KMS-11 (cell line): ENCODE data around the gene TMEM37.

ENCODE experiments used
- H2AFZ ChIP-seq: fragments of 200-600 bp; sonication (generic); 2 replicates; pipeline ENCODE4 v1.6.1; 2016; ENCODE audit warnings: antibody characterized with exemption, mixed run types, low read depth
- H3K27ac ChIP-seq: fragments of 200-600 bp; sonication (generic); 2 replicates; pipeline ENCODE4 v1.6.1; 2016; ENCODE audit warnings: mild to moderate bottlenecking, mixed run types
- H3K27me3 ChIP-seq: fragments of 200-600 bp; sonication (generic); 2 replicates; pipeline ENCODE4 v1.6.1; 2017; ENCODE audit warnings: mild to moderate bottlenecking, low read depth, mixed run types, moderate library complexity; ENCODE audit not compliant: insufficient read depth
- H3K36me3 ChIP-seq: fragments of 200-600 bp; sonication (generic); 2 replicates; pipeline ENCODE4 v1.6.1; 2017; ENCODE audit warnings: mild to moderate bottlenecking, mixed run types; ENCODE audit not compliant: insufficient read depth
- H3K4me1 ChIP-seq: fragments of 200-600 bp; sonication (generic); 2 replicates; pipeline ENCODE4 v1.6.1; 2016; ENCODE audit warnings: mild to moderate bottlenecking, low read depth, mixed run types; ENCODE audit not compliant: poor library complexity, severe bottlenecking
- H3K4me2 ChIP-seq: fragments of 200-600 bp; sonication (generic); 2 replicates; pipeline ENCODE4 v1.7.0; 2016; ENCODE audit warnings: mild to moderate bottlenecking, mixed run types
- H3K4me3 ChIP-seq: fragments of 200-600 bp; sonication (generic); IDR thresholded peaks from 2 replicates; pipeline ENCODE4 v1.6.1; 2017; ENCODE audit warnings: low read depth, low read length, mixed read lengths; ENCODE audit not compliant: insufficient read depth
- H3K79me2 ChIP-seq: fragments of 200-600 bp; sonication (generic); 2 replicates; pipeline ENCODE4 v1.6.1; 2016; ENCODE audit warnings: low read depth, mixed run types; ENCODE audit not compliant: insufficient read depth
- H3K9ac ChIP-seq: fragments of 200-600 bp; sonication (generic); 2 replicates; pipeline ENCODE4 v1.6.1; 2016; ENCODE audit warnings: mild to moderate bottlenecking, mixed run types
- H4K20me1 ChIP-seq: fragments of 200-600 bp; sonication (generic); 2 replicates; pipeline ENCODE4 v1.6.1; 2016; ENCODE audit warnings: mild to moderate bottlenecking, mixed run types; ENCODE audit not compliant: insufficient read depth
- TF ChIP-seq, protein P1 (sequence below): fragments of 200-600 bp; sonication (generic); conservative IDR thresholded peaks from 2 replicates; pipeline ENCODE4 v1.6.1; 2017; ENCODE audit warnings: low read depth, mild to moderate bottlenecking, antibody characterized with exemption, low read length, moderate library complexity, mixed read lengths

TMEM37 gene

DNA sequence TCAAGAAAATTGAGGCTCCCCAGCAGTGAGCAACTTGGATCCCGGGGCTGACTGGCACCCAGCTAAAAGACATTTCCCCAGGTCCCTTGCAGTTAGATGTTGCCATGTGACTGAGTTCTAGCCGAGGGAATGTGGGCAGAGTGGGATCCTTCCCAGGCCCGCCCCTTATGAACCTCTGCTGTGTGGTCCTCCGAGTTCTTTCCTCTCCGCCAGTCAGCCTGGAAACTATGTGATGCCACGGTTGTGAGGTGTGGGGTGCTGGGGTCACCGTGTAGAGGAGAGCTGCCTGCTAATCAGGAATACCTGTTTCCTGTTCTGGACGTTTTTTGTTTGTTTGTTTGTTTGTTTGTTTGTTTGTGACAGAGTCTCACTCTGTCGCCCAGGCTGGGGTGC, 45.5 kb downstream of the TMEM37 start:
- Histone ChIP-seq H3K27ac (no peak overlapping the region), H4K20me1 (no peaks in the 10 kb centered on the region), H3K4me1 (no peaks in the 10 kb centered on the region), H3K4me2 (no peak overlapping the region), H3K9ac (no peak overlapping the region), H3K27me3 (no peaks in the 10 kb centered on the region), H3K4me3 (no peak overlapping the region), H3K36me3 (no peaks in the 10 kb centered on the region), H2AFZ (no peak overlapping the region), H3K79me2 (no peaks in the 10 kb centered on the region)
- TF ChIP-seq, protein P1, sequence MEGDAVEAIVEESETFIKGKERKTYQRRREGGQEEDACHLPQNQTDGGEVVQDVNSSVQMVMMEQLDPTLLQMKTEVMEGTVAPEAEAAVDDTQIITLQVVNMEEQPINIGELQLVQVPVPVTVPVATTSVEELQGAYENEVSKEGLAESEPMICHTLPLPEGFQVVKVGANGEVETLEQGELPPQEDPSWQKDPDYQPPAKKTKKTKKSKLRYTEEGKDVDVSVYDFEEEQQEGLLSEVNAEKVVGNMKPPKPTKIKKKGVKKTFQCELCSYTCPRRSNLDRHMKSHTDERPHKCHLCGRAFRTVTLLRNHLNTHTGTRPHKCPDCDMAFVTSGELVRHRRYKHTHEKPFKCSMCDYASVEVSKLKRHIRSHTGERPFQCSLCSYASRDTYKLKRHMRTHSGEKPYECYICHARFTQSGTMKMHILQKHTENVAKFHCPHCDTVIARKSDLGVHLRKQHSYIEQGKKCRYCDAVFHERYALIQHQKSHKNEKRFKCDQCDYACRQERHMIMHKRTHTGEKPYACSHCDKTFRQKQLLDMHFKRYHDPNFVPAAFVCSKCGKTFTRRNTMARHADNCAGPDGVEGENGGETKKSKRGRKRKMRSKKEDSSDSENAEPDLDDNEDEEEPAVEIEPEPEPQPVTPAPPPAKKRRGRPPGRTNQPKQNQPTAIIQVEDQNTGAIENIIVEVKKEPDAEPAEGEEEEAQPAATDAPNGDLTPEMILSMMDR, result no peak

DNA sequence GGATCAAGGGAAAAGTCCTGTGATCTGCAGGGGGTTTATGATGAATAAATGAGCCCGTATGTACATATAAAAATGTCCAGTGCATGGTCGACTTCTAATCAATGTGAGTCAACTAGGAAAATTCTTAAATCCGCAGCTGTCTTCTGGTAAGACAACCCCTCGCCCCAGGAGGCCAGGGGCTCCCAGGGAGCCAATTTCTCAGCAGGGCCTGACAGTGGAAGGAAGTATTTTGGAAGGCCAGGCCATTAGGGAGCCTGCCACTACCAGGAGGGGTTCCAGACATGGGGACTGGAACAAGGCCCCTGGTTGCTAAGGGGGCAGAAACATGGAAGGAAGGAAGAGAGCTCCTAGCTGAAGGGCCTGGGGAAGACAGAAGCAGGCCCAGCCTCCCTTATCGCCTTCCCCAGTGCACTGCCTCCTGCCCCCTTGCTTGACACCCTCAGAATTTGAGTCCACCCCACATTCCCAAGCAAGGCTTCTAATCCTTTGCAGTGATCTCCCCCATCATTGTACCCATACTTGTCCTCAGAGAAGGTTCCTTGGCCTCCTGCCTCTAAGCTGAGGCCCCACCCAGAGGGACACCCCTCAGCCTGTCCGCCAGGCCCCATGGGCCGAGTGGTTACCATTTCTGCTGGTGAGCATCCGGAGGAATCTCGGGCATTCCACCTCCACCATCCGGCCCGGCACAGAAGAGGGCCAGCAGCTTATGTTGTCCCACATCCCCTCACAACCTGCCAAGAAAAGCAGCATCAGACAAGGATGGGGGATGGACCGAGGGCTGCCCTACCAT, 46.7 kb downstream of the TMEM37 start:
- H3K4me1 ChIP-seq, result no peaks in the 10 kb centered on the region
- no peaks in the 10 kb centered on the region for H3K79me2 ChIP-seq
- H3K9ac ChIP-seq, result no peak overlapping the region
- H3K27ac ChIP-seq, result no peak overlapping the region
- H3K36me3 ChIP-seq, result no peaks in the 10 kb centered on the region
- no peak overlapping the region for H2AFZ ChIP-seq
- TF ChIP-seq, protein P1, result no peak
- H3K27me3 ChIP-seq, result no peaks in the 10 kb centered on the region
- no peak overlapping the region for H3K4me3 ChIP-seq
- H4K20me1 ChIP-seq, result no peaks in the 10 kb centered on the region
- H3K4me2 ChIP-seq, result no peak overlapping the region

DNA sequence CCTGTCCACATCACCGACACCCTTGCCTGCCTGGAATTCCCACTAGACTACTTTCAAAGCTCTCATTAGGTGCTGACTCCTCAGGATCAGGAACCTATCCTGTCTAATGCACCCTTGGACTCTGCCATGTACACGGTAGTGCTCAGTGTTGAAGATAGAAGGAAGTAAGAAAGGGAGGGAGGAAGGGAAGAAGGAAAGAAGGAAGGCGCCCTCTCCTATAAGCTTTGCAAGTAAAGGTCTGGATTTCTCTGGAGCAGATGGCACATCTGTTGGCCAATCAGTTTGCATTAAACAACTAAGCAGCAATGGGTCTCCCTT, 47.3 kb downstream of the TMEM37 start:
- Histone ChIP-seq H3K36me3 (no peaks in the 10 kb centered on the region), H3K27ac (no peak overlapping the region), H3K4me2 (no peak overlapping the region), H3K4me1 (no peaks in the 10 kb centered on the region), H3K9ac (no peak overlapping the region), H3K4me3 (no peak overlapping the region), H3K79me2 (no peaks in the 10 kb centered on the region), H4K20me1 (no peaks in the 10 kb centered on the region), H2AFZ (no peak overlapping the region), H3K27me3 (no peaks in the 10 kb centered on the region)
- TF ChIP-seq, protein P1, result no peak

DNA sequence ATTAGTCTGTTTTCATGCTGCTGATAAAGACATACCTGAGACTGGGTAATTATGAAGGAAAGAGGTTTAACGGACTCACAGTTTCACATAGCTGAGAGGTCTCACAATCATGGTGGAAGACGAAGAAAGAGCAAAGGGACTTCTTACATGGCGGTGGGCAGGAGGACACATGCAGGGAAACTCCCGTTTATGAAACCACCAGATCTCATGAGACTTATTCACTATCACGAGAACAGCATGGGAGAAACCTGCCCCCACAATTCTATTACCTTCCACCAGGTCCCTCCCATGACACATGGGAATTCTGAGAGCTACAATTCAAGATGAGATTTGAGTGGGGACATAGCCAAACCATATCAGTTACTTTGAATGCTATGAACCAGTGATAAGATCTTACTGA, 48.5 kb downstream of the TMEM37 start:
- Histone ChIP-seq H4K20me1 (no peaks in the 10 kb centered on the region), H3K4me2 (no peak overlapping the region), H2AFZ (no peak overlapping the region), H3K79me2 (no peaks in the 10 kb centered on the region), H3K36me3 (no peaks in the 10 kb centered on the region), H3K4me1 (no peaks in the 10 kb centered on the region), H3K9ac (no peak overlapping the region), H3K27me3 (no peaks in the 10 kb centered on the region), H3K4me3 (no peak overlapping the region), H3K27ac (no peak overlapping the region)
- TF ChIP-seq, protein P1, result no peak
